Fibroblast of skin of back (primary cell): ENCODE results near the gene SIRT1. TPM values are rescaled to one million over a fixed set of nuclear protein-coding genes. Genes with fewer than 3 reads are reported as not detected.
"Not testable (repeated sequence)": the region's sequence is repeated elsewhere in the genome, so short reads cannot be mapped to it uniquely, and the experiment has no call there.

Experiments
- DNase-seq: peaks from one replicate; pipeline ENCODE4 v3.0.0-alpha.2; 2013
- polyA plus RNA-seq, 2 experiments: library from polyadenylated mRNA; unstranded; fragments of 120-200 nt; gene quantifications; one replicate each; pipeline ENCODE4 v1.2.1, GENCODE V29; 2013; ENCODE audit not compliant: insufficient read length in 2 of 2

The SIRT1 gene
- polyA plus RNA-seq (2013, experiment 1 of 2; ENCODE audit: insufficient read length): 15.6 TPM
- 15.8 TPM for polyA plus RNA-seq (2013, experiment 2 of 2; ENCODE audit: insufficient read length)

DNA sequence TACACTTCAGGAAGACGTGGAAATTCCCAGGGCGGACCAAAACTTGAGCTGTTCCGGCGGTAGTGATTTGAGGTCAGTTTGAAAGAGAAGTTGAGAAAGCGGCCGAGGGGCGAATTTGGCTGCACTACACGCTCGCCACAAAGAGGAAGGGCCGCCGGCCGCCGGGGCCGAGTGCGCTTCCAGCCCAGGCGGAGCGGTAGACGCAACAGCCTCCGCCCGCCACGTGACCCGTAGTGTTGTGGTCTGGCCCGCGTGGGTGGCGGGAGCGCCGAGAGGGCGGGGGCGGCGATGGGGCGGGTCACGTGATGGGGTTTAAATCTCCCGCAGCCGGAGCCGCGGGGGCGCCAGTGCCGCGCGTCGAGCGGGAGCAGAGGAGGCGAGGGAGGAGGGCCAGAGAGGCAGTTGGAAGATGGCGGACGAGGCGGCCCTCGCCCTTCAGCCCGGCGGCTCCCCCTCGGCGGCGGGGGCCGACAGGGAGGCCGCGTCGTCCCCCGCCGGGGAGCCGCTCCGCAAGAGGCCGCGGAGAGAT, at the start of gene SIRT1:
SIRT1 (plus strand) TSS at position 344 of the 529 bp plus-strand sequence; CDS start at position 410, 66 bp downstream.
- DNase-seq: peak; percentile 94

DNA sequence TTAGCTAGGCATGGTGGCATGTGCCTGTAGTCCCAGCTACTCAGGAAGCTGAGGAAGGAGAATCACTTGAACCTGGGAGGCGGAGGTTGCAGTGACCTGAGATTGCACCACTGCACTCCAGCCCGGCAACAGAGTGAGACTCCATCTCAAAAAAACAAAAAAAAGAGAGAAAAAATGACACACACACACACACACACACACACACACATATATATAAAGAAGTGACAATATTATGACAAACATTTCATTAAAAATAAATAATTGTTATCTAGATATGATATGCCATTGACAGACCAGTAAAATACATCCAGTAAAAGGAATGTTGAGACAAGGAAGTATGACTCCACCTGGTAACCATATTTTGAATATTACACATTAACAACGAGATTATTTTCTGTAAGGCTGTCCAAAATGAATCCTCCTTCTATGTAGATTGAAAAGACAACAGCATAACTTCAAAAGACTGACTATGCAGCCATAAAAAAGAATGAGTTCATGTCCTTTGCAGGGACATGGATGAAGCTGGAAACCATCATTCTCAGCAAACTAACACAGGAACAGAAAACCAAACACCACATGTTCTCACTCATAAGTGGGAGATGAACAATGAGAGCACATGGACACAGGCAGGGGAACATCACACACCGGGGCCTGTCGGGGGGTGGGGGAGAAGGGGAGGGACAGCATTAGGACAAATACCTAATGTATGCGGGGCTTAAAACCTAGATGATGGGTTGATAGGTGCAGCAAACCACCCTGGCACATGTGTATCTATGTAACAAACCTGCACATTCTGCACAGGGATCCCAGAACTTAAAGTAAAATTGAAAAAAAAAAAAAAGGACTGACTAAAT, 48.7 kb upstream of the SIRT1 start:
- DNase-seq: peak; percentile 8

GRCh38 chr10:67836488-67836887, 48.0 kb upstream of the SIRT1 start:
- no peak for DNase-seq

GRCh38 chr10:67836972-67837371, 47.5 kb upstream of the SIRT1 start:
- DNase-seq: no peak

GRCh38 chr10:67837541-67838314, 46.7 kb upstream of the SIRT1 start, which contains the start of gene DNAJC12:
Gene DNAJC12 (minus strand): TSS chr10:67838188. CDS start chr10:67838011, 177 bp downstream.
- peak; percentile 62 for DNase-seq

DNA sequence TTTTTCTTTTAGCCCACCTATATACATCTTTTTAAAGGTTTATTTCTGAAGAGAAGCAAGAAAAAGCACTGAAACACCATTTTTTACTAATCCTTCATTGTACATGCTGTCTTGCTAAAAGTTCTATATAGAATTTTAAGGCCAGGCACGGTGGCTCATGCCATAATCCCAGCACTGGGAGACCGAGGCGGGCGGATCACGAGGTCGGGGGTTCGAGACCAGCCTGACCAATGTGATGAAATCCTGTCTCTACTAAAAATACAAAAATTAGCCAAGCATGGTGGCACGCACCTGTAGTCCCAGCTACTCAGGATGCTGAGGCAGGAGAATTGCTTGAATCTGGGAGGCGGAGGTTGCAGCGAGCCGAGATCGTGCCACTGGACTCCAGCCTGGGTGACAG, 44.9 kb upstream of the SIRT1 start:
- DNase-seq: not testable (repeated sequence)

- DNase-seq: no peak
These were observed 44.5 kb upstream of the SIRT1 start for GRCh38 chr10:67839951-67840350.

DNA sequence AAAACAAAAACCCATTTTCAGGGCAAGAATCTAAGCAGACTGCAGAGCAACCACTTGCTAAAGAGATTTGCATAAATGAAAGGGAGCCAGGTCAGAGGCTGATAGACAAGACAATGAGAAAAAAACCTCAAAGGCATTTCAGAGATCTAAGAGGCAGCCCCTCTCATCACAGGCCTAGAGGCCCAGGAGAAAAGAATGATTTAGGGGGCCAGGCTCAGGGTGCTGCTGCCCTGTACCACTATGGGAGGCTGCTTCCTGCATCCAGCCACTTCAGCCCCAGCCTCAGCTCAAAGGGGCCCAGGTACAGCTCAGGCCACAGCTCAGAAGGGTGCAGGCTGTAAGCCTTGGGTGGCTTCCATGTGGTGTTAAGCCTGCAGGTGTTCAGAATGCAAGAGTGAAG, 42.7 kb upstream of the SIRT1 start:
- DNase-seq: no peak

GRCh38 chr10:67843284-67843683, 41.2 kb upstream of the SIRT1 start:
- DNase-seq: no peak

DNA sequence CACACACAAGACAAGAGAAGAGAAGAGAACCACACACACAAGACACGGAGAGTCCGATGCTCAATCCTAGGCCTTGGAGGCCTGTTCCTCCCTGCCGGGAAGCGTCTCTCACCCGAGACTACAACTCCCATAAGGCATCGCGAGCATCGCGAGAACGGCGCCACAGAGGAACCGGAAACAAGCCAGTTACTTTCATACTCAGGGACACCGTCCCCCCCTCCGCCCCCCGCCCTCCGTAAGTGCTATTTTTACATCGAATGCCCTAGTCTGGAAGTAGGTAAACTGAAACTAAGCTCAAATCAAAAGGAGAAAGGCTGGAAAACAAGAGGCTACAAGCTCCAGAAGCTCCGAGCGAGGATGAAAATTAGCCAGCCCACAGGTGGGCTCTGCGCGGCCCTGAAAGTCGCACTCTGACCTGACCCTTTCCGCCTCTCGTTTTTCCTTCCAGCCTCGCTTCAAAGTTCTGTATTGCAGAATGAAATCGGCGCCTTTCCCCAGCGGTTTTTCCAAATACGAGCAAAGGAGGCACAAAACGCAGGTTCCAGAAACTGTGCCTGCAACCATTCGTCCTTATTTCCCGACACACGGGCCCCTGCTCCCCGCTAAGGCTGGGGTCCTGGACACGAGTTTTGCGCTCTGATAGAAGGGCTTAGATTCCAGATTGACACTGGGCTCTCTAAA, 35.0 kb upstream of the SIRT1 start:
- DNase-seq: peak; percentile 96

- DNase-seq: no peak
These were observed 33.3 kb upstream of the SIRT1 start for GRCh38 chr10:67851186-67851585.

- no peak for DNase-seq
These were observed 31.7 kb upstream of the SIRT1 start for GRCh38 chr10:67852761-67853160.

DNA sequence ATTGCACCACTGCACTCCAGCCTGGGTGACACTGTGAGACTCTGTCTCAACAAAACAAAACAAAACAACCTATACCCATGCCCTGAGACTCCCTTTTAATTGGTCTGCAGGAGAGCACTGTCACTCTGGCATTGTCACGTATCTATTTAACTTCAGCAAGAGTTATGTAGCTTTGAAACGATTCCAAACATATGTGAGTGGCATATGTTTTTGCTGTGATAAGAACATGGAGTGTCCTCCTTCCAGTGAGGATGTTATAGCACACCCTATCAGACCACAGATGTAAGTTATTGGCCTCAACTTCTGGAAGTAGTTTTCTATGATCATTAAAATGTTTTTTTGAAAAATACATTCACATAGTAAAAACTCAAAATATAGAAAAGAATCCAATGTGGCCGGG, 30.9 kb upstream of the SIRT1 start:
- no peak for DNase-seq

DNA sequence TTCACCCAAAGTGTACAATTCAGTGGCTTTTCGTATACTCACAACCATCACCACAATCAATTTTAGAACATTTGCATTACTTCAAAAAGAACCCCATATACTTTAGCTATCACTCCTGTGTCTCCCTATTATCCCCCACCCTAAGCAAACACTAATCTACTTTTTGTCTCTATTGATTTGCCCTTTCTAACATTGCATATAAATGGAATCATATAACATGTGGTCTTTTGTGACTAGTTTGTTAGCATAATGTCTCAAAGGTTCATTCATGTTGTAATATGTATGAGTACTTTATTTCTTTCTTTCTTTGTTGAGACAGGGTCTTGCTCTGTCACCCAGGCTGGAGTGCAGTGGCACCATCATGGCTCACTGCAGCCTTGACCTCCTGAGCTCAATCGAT, 25.5 kb upstream of the SIRT1 start:
- DNase-seq: no peak

DNA sequence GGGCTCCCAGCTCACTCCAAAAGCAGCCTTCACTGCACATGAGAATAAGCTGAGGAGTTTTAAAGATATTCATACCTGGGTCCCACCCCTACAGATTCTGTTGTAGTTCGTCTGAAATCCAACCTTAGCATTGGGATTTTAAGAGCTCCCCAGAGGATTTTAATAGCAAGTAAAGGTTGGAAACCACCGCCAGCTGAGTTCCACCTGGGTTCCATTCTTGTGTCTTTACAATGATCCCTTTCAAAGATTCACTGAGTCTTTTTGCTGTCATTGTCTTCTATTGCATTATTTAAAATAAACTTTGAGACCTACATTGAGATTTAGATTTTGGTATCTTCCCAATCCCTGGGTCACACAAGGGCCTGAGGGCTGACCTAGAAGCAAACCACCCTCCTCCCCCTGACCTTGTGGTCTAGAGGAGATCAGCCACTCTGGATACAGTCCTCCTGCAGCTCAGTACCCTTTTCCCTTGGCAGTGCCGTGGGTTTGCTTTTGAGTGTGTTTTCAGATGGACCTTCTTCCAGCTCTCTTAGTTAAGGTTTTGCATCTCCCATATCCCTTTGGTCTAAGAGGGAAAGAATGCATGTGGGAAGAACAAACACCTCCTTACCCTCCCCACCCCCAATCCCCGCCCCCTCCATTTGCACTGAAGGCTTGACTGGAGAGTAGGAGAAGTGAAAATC, 22.6 kb upstream of the SIRT1 start:
- DNase-seq: no peak

- DNase-seq: no peak
These were observed 21.4 kb upstream of the SIRT1 start for GRCh38 chr10:67863094-67863493.

GRCh38 chr10:67864607-67865371, 19.7 kb upstream of the SIRT1 start:
- DNase-seq: no peak

- no peak for DNase-seq
These were observed 16.3 kb upstream of the SIRT1 start for GRCh38 chr10:67868132-67868531.

DNA sequence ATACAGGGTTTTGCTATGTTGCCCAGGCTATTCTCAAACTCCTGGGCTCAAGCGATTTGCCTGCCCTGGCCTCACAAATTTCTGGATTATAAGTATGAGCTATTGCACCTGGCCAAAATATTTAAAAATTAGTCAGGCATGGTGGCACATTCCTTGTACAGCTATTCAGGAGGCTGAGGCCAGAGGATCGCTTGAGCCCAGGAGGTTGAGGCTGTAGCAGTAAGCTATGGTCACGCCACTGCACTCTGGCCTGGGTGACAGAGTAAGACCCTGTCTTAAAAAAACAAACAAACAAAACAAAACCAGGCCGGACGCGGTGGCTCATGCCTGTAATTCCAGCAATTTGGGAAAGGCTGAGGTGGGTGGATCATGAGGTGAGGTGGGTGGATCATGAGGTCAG, 14.5 kb upstream of the SIRT1 start:
- no peak for DNase-seq

GRCh38 chr10:67875340-67876238, 8.9 kb upstream of the SIRT1 start:
- DNase-seq: no peak
